GM12864 (cell line): ENCODE measurements around the gene SEL1L.

Experiments
- DNase-seq: peaks from one replicate; pipeline ENCODE4 v3.0.0-alpha.2; 2011; ENCODE audit warnings: low read depth
- H3K4me3 ChIP-seq: 2 replicates; pipeline ENCODE4 v1.5.1; 2011; ENCODE audit warnings: mild to moderate bottlenecking, low read depth, low read length, control low read depth
- CTCF ChIP-seq: IDR thresholded peaks from 2 replicates; pipeline ENCODE4 v1.5.1; 2011; ENCODE audit warnings: low read depth, mild to moderate bottlenecking, moderate library complexity, low read length, control low read depth, inconsistent platforms; ENCODE audit errors: missing control alignments

SEL1L gene

DNA sequence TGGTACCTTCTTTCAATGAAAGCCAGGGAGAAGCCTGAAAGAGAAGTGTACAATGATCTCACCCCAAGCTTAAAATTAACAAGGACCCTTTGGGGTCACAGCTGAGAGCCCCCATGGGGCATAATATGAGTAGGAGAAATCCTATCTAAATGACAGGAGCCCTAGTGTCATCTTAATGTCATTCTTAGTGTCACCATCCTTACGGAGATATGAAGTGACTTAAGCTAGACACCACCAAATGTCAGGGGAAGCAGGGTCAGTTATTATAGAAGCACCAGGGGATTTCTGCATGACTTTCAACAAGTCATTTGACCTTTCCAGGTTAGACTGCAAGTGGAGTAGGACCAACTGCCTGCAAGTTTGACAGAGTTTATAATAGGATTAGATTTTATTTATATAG lies 104.6 kb downstream of the SEL1L start:
- no peak for TF ChIP-seq CTCF
- no peak for DNase-seq
- H3K4me3 ChIP-seq: no peak overlapping the region

GRCh38 chr14:81427348-81428058 lies 106.2 kb downstream of the SEL1L start:
- TF ChIP-seq CTCF: no peak
- H3K4me3 ChIP-seq: no peak overlapping the region
- DNase-seq: no peak

GRCh38 chr14:81423504-81423903 lies 110.1 kb downstream of the SEL1L start:
- no peak for DNase-seq
- TF ChIP-seq CTCF: no peak

More at GRCh38 chr14:81423504-81423903, 110.1 kb downstream of the SEL1L start:
- no peak overlapping the region for H3K4me3 ChIP-seq
